Brain microvascular endothelial cell (primary cell): ENCODE results near the gene PINK1.

Experiments
- DNase-seq: peaks from one replicate; pipeline ENCODE4 v3.0.0-alpha.2; 2020
- H3K27ac ChIP-seq: fragments of 250-450 bp; sonication (Bioruptor Pico); 2 replicates; pipeline ENCODE4 v1.5.1; 2020; ENCODE audit warnings: mild to moderate bottlenecking, moderate library complexity
- H3K27me3 ChIP-seq: fragments of 250-450 bp; sonication (Bioruptor Pico); replicated peaks from 2 replicates; pipeline ENCODE4 v1.5.1; 2020; ENCODE audit warnings: mild to moderate bottlenecking
- H3K36me3 ChIP-seq: fragments of 250-450 bp; sonication (Bioruptor Pico); replicated peaks from 2 replicates; pipeline ENCODE4 v1.5.1; 2020; ENCODE audit warnings: mild to moderate bottlenecking
- H3K4me3 ChIP-seq: 2 replicates; pipeline ENCODE4 v1.5.1; 2011; ENCODE audit warnings: low read depth, mild to moderate bottlenecking, control low read depth, low read length, moderate library complexity
- in situ Hi-C: cut with HindIII; loops from 2 replicates; pipeline ENCODE4 v1.10.0; 2017; ENCODE audit warnings: low sequenced_read_pairs, low pct_ligation_motif_present
- TF ChIP-seq, protein P1 (sequence below): IDR thresholded peaks from 2 replicates; pipeline ENCODE4 v1.5.1; 2011; ENCODE audit warnings: low read depth, mild to moderate bottlenecking, moderate library complexity, low read length, control low read depth, inconsistent platforms; ENCODE audit errors: missing control alignments

PINK1 gene

DNA sequence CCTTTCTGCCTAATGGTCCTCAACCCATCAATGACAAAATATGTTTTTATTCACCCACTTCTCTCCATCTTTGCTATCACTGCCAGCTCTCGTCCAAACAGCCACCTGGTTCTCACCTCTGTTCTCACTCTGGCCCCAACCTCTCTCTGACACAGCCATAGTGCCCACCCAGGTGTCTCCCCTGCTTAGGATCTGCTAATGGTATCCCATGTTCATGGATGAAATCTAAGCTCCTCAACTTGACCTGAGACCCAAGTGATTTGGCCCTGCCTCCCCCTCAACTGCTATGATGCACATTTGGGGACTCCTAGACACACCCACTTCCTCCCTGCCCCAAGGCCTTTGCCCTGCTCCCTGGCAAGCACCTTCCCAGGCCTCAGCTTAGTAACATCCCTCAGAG is 58.6 kb downstream of the PINK1 start:
- H3K27me3 ChIP-seq, result no peaks in the 10 kb centered on the region
- H3K27ac ChIP-seq, result no peak overlapping the region
- in situ Hi-C loops, result no loop called here
- TF ChIP-seq, protein P1, sequence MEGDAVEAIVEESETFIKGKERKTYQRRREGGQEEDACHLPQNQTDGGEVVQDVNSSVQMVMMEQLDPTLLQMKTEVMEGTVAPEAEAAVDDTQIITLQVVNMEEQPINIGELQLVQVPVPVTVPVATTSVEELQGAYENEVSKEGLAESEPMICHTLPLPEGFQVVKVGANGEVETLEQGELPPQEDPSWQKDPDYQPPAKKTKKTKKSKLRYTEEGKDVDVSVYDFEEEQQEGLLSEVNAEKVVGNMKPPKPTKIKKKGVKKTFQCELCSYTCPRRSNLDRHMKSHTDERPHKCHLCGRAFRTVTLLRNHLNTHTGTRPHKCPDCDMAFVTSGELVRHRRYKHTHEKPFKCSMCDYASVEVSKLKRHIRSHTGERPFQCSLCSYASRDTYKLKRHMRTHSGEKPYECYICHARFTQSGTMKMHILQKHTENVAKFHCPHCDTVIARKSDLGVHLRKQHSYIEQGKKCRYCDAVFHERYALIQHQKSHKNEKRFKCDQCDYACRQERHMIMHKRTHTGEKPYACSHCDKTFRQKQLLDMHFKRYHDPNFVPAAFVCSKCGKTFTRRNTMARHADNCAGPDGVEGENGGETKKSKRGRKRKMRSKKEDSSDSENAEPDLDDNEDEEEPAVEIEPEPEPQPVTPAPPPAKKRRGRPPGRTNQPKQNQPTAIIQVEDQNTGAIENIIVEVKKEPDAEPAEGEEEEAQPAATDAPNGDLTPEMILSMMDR, result no peak
- no peak for DNase-seq
- no peak overlapping the region for H3K4me3 ChIP-seq
- H3K36me3 ChIP-seq, result no peaks in the 10 kb centered on the region

DNA sequence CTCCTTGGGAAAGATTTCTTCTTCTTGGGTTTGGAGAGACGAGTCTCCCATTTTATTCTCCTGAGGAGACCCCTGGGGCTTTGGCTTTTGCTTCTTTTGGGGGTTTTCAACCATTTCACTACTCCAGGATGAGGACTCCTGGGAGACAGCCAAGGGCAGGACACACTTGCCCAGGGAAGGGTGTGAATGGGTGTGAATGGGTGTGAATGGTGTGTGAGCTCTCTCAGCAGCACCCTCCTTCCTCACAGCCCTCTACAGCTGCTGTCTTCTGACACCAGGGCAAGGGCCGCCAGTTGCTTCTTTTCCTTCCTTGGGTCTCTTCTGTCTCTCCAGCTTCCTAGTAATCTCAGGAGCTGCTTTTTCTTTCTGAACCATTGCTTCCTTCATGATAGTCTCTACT is 60.4 kb downstream of the PINK1 start:
- no peaks in the 10 kb centered on the region for H3K27me3 ChIP-seq
- H3K36me3 ChIP-seq, result no peaks in the 10 kb centered on the region
- in situ Hi-C loops, result no loop called here
- no peak for DNase-seq
- TF ChIP-seq, protein P1, result no peak
- no peak overlapping the region for H3K27ac ChIP-seq
- H3K4me3 ChIP-seq, result no peak overlapping the region

DNA sequence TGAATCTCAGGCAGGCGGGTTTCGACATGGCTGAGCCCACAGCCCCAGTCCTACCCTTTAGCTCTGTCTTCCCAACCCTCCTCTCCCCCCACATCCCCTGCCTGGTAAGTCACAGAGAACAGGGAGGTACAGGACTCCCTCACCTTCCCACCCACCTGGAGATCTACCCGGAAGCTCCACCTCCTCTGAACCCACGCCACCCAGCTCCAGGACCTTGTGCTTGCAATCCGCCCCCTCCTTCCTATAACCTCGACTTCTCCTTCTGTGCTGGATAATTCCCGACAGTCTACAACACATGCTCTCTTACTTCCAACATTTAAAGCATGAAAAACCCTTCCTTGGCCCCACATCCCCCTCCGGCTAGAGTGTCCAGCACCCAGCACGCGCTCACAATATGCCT is 62.3 kb downstream of the PINK1 start:
- TF ChIP-seq, protein P1, result no peak
- no peak overlapping the region for H3K27ac ChIP-seq
- no peak for DNase-seq
- H3K27me3 ChIP-seq, result no peaks in the 10 kb centered on the region
- H3K36me3 ChIP-seq, result no peaks in the 10 kb centered on the region
- in situ Hi-C loops, result no loop called here
- no peak overlapping the region for H3K4me3 ChIP-seq

DNA sequence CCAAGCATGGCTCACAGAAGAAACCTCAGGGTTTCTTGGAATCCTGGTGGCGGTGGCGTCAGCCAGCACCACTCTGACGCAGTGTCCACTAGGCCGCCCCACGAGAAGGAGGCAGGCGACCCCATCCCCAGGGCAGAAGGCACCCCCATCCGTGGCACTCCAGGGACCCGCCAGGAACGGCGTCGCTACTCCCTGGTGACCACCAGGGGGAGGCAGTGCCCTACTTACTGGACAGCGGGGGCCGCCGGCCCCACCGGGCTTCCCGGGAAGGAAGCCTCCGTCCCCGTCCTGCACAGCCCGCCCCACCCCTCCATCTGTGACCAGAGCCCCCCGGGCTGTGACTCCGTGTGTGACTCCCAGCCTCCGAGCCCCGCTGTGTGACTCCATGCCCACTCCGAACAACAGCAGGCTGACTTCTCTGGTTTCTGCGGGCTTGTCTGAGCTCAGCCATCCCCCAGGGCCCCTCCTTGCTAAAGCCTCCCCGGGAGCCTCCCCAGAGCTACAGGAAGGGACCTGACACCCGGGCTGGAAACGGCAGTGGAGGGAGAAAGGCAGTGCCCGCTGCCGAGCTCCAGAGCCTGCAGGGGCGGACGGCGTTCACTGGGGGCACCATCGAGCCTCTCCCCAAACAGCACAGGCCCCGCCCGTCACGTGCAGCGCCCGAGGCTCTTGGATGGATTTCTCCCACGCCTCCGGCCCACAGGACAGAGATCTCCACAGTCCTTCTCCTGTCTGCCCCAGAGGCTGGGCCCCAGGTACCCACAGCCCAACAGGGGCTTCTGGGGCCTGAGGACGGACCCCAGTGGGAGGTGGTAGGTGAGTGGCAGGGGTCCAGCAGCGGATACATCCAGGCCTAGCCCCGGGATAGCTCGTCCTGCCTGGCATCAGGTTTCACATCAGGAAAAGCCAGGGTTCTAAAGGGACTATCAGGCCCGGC is 63.4 kb downstream of the PINK1 start:
- no peaks in the 10 kb centered on the region for H3K27me3 ChIP-seq
- in situ Hi-C loops, result no loop called here
- TF ChIP-seq, protein P1, result peak; percentile 86
- H3K36me3 ChIP-seq, result no peaks in the 10 kb centered on the region
- DNase-seq, result peak; percentile 79
- peak overlapping the region; percentile 69 for H3K27ac ChIP-seq
- peak overlapping the region; percentile 65 for H3K4me3 ChIP-seq

DNA sequence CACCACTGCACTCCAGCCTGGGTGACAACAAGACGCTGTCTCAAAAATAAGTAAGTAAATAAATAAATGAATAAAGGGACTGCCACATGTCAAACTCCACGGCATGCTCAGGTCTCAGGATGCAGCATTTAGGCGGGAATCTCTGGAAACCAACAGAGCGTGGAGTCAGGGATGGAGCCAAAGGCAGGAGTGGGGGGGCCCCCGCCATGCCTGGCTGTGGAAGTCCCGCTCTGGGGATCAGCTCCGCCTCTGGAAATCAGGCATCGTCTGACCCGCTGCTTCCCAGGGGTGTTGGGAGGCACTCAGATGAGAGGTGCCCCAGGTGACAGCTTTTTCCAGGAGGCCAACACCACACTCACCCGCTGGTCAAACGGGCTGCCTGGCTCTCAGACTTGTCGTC is 64.3 kb downstream of the PINK1 start:
- no peak for DNase-seq
- in situ Hi-C loops, result no loop called here
- H3K27ac ChIP-seq, result no peak overlapping the region

More for the DNA sequence above, 64.3 kb downstream of the PINK1 start:
- Histone ChIP-seq H3K27me3 (no peaks in the 10 kb centered on the region), H3K36me3 (no peaks in the 10 kb centered on the region), H3K4me3 (no peak overlapping the region)
- TF ChIP-seq, protein P1, result no peak
